Measurements from ENCODE around the gene ADAMTS10.
A peak's percentile ranks its signal among the peaks of the same experiment; 100 is the strongest.
"Not testable (repeated sequence)": the region's sequence is repeated elsewhere in the genome, so short reads cannot be mapped to it uniquely, and the experiment has no call there.

The ADAMTS10 gene

GRCh38 chr19:8573316-8573715, 37.2 kb downstream of the ADAMTS10 start:
- no peak for DNase-seq (ENCODE audit: extremely low read depth, low read depth)
- TF ChIP-seq CTCF (IDR thresholded peaks at IDR 0.05; ENCODE audit: low read depth, low read length): no peak

- TF ChIP-seq CTCF (IDR thresholded peaks at IDR 0.05; ENCODE audit: low read depth, low read length): no peak
- no peak for DNase-seq (ENCODE audit: extremely low read depth, low read depth)
Observed at GRCh38 chr19:8571006-8571411, 39.5 kb downstream of the ADAMTS10 start.

DNA sequence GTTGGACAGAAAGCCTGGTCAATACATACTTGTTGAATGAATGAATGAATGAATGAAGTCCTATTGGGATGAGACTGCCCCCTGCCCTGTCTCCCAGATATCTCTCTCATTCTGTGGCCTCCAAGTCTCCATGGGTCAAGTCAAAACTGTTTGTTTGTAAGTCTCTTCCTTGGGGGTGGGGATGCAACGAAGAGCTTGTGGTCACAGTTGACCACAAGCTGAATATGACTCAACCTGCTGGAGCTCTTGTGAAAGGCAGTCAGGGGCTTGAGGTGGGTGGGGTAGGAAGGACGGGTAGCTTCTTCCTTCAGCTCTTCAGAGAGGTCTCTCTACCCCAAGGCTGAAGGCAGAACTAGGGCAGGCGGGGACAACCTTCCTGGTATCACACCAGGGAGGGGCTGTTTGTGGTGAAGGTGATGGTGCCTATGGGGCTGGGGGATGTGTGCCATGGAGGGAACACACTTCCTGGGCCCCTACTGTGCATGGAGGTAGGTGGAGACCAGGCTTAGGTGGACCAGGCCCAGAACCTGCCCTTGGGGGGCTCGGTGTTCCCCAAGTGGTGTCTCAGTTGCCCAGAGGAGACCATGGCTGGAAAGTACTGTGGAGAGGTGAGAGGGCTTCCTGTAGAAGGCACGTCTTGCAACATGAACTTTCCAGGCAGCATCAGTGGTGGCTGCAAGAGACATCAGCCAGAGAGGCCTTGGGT, 41.3 kb downstream of the ADAMTS10 start:
- TF ChIP-seq CTCF (IDR thresholded peaks at IDR 0.05; ENCODE audit: low read depth, low read length): no peak
- DNase-seq (ENCODE audit: extremely low read depth, low read depth): peak; percentile 86

DNA sequence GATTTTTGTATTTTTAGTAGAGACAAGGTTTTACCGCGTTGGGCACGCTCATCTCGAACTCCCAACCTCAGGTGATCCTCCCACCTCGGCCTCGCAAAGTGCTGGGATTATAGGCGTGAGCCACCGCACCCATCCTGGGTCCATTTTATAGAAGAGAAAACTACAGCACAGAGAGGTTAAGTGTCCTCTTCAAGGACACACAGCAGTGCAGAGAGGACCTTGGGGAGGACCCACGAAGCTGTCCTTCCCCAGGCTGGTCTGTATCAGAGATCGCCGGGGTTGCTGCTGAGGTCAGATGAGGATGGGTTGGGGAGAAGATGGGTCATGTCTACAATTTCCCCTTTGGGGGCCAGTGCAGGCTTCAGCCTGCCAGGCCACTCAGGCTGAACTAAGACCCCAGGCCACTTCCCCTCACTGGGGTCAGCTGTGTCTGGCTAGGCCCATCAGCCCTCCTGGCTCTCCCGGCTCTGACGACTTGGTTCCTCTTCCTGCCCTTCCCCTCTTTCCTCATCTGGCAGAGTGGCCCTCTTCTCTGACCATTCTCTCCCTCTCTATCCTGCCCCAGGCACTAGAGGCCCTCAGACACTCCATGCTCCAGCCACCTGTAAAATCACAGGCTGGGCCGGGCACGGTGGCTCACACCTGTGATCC, 42.9 kb downstream of the ADAMTS10 start:
- no peak for TF ChIP-seq CTCF (IDR thresholded peaks at IDR 0.05; ENCODE audit: low read depth, low read length)
- DNase-seq (ENCODE audit: extremely low read depth, low read depth): no peak

GRCh38 chr19:8566855-8567254, 43.7 kb downstream of the ADAMTS10 start:
- no peak for TF ChIP-seq CTCF (IDR thresholded peaks at IDR 0.05; ENCODE audit: low read depth, low read length)
- no peak for DNase-seq (ENCODE audit: extremely low read depth, low read depth)

DNA sequence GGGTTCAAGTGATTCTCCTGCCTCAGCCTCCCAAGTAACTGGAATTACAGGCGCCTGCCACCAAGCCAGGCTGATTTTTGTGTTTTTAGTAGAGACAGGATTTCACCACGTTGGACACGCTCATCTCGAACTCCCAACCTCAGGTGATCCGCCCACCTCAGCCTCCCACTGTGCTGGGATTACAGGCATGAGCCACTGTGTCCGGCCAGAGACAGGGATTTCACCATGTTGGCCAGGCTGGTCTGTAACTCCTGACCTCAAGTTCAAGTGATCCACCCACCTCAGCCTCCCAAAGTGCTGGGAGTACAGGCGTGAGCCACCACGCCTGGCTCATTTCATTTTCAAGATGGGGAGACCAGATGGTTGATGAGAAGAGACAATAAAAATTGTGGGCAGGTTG, 45.6 kb downstream of the ADAMTS10 start:
- DNase-seq (ENCODE audit: extremely low read depth, low read depth): not testable (repeated sequence)

GRCh38 chr19:8561075-8561764, 49.3 kb downstream of the ADAMTS10 start:
- no peak for TF ChIP-seq CTCF (IDR thresholded peaks at IDR 0.05; ENCODE audit: low read depth, low read length)
- no peak for DNase-seq (ENCODE audit: extremely low read depth, low read depth)
